ENCODE data around the gene ARHGEF9. TPM values are rescaled to one million over a fixed set of nuclear protein-coding genes. Genes with fewer than 3 reads are reported as not detected.

Gene ARHGEF9
- total RNA-seq, 1 donor from 2014 or later, result 28.6 TPM

DNA sequence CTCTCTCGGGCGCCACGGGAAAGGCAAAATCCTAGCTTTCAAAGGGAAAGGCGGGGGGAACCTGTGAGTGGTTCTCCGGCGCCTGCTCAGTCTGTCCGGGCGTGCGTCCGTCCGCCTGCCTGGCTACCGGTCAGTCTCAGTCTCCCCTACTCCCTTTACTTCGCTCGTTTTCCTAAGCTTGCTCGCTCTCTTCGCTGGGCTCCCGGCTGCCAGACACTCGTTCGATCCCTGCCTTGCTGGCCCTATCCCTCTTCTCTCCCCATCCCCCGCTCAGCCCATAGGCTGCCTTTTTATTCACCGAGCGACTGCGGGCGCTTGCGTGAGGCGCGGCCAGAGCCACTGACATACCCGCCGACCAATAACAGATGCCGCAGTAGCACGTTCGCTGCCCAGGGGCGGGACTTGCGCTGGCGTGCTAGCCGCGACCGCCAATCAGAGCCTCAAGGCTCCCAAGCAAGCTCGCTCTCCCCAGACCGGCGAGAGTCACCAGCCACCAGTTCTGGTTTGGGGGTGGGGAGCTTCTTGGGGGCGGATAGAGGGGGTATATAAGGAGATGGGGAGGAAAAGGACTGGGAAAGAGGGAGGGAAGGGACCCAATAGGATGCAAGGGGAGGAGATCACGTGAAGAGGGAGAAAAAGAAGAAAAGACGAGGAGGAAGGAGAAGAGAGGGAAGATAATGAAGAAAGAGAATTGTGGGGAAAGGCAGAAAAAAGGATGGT, 30.0 kb downstream of the ARHGEF9 start:
- Histone ChIP-seq H3K4me1 (no peaks in the 10 kb centered on the region), H3K9me3 (no peaks in the 10 kb centered on the region)

DNA sequence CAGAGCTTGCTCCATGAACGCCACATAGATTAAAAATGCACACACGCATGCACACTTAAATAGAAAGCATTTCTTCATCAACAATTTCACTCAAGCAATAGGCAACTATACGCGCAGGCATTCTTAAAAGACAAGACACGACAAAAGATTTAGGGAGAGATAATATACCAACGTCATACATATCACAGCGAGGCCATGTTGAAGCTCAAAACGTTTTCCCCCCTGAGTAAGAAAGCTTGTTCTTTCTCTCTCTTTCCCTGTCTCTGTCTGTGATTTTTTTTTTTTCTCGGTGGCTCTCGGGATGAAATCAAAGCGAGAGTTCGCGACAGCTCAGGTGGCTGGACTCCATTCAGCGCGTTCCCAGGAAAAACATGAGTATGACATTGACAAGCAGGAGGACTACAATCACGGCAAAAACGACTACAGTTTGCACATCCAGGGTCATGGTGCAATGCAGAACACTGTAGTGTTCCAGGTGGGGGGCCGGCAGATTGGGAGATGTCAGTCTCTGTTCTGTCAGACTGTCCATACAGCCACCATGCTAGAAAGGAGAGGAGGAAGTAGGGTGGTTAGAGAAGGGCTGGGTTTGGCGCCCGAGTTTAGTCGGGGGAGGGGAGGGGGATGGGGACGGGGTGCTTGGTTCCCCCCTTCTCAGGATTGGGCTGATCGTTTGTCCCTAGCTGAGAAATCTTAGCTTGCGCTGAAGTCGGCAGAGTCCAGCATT, 30.7 kb downstream of the ARHGEF9 start:
- no peaks in the 10 kb centered on the region for H3K27me3 ChIP-seq
- intact Hi-C loops (cut with DNase I), result loop anchor here (2.0 to 5.0 kb wide), 3 partner anchors 97 to 451 kb away; partner anchors contain the start of gene AMER1
- H3K4me1 ChIP-seq, result no peaks in the 10 kb centered on the region
- DNase-seq (ENCODE audit: low spot score in 2 of 2), result no peak
- peak overlapping the region; percentile 61 to 71 for H3K4me3 ChIP-seq
- no peaks in the 10 kb centered on the region for H3K9me3 ChIP-seq
- TF ChIP-seq, protein P1, sequence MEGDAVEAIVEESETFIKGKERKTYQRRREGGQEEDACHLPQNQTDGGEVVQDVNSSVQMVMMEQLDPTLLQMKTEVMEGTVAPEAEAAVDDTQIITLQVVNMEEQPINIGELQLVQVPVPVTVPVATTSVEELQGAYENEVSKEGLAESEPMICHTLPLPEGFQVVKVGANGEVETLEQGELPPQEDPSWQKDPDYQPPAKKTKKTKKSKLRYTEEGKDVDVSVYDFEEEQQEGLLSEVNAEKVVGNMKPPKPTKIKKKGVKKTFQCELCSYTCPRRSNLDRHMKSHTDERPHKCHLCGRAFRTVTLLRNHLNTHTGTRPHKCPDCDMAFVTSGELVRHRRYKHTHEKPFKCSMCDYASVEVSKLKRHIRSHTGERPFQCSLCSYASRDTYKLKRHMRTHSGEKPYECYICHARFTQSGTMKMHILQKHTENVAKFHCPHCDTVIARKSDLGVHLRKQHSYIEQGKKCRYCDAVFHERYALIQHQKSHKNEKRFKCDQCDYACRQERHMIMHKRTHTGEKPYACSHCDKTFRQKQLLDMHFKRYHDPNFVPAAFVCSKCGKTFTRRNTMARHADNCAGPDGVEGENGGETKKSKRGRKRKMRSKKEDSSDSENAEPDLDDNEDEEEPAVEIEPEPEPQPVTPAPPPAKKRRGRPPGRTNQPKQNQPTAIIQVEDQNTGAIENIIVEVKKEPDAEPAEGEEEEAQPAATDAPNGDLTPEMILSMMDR (IDR thresholded peaks at IDR 0.05), result no peak
- H3K36me3 ChIP-seq, result no peaks in the 10 kb centered on the region
- peak overlapping the region; percentile 89 to 91 for H3K27ac ChIP-seq

More for the DNA sequence above, 30.0 kb downstream of the ARHGEF9 start:
- H3K4me3 ChIP-seq, result peak overlapping the region; percentile 61 to 71
- intact Hi-C loops (cut with DNase I), result loop anchor here (2.0 to 5.0 kb wide), 3 partner anchors 98 to 450 kb away; partner anchors contain the start of gene AMER1
- H3K27me3 ChIP-seq, result no peaks in the 10 kb centered on the region
- DNase-seq (ENCODE audit: low spot score in 2 of 2), result peak; percentile 89 to 96
- H3K36me3 ChIP-seq, result no peaks in the 10 kb centered on the region
- H3K27ac ChIP-seq, result peak overlapping the region; percentile 89 to 91
- TF ChIP-seq, protein P1 (IDR thresholded peaks at IDR 0.05), result no peak

DNA sequence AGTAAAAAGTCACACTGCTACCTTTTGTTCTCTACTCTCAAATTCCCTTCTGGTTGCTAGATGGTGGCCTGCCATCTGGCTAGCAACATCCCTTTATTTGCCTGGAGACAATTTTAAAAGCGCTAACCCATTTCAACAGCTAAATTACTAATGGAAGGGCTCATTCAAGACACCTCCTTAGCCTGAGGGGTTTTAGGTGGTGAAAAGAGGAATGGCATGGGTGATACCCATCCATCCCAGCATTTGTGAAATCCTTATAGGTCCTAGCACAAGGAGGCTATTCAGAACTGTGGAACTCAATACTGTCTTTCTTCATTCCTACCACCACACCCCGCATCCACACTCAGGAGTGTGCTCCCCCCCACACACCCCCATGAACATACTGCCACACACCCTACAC, 33.5 kb downstream of the ARHGEF9 start:
- intact Hi-C loops (cut with DNase I), result loop anchor here (5.0 kb wide), 2 partner anchors 94 to 171 kb away; no protein-coding TSS in a partner anchor
- peaks cover 0 to 5% of the 10 kb centered on the region in 2 donors for H3K4me1 ChIP-seq
- H3K27me3 ChIP-seq, result no peaks in the 10 kb centered on the region
- TF ChIP-seq, protein P1 (IDR thresholded peaks at IDR 0.05), result no peak
- DNase-seq (ENCODE audit: low spot score in 2 of 2), result no peak
- H3K4me3 ChIP-seq, result peak overlapping the region in 1 of 2 donors; percentile 71
- H3K36me3 ChIP-seq, result no peaks in the 10 kb centered on the region
- H3K9me3 ChIP-seq, result no peaks in the 10 kb centered on the region
- H3K27ac ChIP-seq, result peak overlapping the region; percentile 48 to 91

DNA sequence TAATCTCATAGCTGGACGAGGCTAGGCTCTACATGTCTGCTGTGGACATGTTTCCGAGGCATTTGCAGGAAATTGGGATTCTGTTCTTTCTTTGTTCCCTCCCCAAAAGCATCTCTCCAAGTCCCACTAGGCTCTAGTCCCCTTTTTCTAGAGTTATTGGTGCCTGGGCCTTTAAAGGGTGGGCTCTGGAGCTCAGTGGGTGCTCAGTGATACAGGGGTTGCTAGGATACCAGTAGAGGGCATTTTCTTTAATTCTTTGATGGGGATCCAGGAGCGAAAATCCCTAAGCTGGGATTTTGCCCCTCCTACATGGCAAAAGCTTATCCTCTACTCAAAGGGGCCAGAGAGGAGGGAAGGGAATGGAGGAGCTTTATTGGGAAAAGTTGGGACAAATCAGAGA, 34.2 kb downstream of the ARHGEF9 start:
- TF ChIP-seq, protein P1 (IDR thresholded peaks at IDR 0.05), result no peak
- no peak for DNase-seq (ENCODE audit: low spot score in 2 of 2)
- Histone ChIP-seq H3K27ac (peak overlapping the region; percentile 48 to 91), H3K9me3 (no peaks in the 10 kb centered on the region), H3K27me3 (no peaks in the 10 kb centered on the region), H3K4me3 (peak overlapping the region; percentile 0 to 71), H3K4me1 (peaks cover 0 to 5% of the 10 kb centered on the region in 2 donors), H3K36me3 (no peaks in the 10 kb centered on the region)
- intact Hi-C loops (cut with DNase I), result loop anchor here (5.0 kb wide), 2 partner anchors 94 to 171 kb away; no protein-coding TSS in a partner anchor

DNA sequence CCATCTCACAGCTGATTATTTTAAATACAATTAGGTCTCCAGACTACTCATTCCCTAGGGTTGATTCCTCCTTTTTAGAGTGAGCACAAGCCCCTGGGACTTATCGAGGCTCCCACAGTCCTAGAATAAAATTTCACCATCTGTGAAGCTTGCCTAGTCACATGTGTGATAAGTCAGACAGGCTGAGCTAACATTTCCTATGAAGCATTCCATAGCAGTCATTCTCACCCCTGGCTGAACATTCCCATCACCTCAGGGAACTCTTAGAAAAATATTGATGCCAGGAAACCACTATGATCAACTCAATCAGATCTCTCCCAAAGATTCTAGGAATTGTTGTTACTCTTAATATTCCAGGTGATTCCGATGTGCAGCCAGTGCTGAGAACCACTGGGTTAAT, 37.7 kb downstream of the ARHGEF9 start:
- TF ChIP-seq, protein P1 (IDR thresholded peaks at IDR 0.05), result no peak
- peak in 1 of 2 donors; percentile 67 for DNase-seq (ENCODE audit: low spot score in 2 of 2)
- H3K36me3 ChIP-seq, result no peaks in the 10 kb centered on the region
- intact Hi-C loops (cut with DNase I), result no loop called here
- no peaks in the 10 kb centered on the region for H3K27me3 ChIP-seq
- H3K9me3 ChIP-seq, result no peaks in the 10 kb centered on the region
- H3K27ac ChIP-seq, result peak overlapping the region; percentile 36 to 65
- H3K4me1 ChIP-seq, result peaks cover 0 to 8% of the 10 kb centered on the region in 2 donors
- no peak overlapping the region for H3K4me3 ChIP-seq
